Fibroblast of skin of back (primary cell): ENCODE results near the gene EN2. TPM values are rescaled to one million over a fixed set of nuclear protein-coding genes. Genes with fewer than 3 reads are reported as not detected.
A peak's percentile ranks its signal among the peaks of the same experiment; 100 is the strongest.

ENCODE experiments used
- DNase-seq: peaks from one replicate; pipeline ENCODE4 v3.0.0-alpha.2; 2013
- polyA plus RNA-seq, 2 experiments: library from polyadenylated mRNA; unstranded; fragments of 120-200 nt; gene quantifications; one replicate each; pipeline ENCODE4 v1.2.1, GENCODE V29; 2013; ENCODE audit not compliant: insufficient read length in 2 of 2

Gene EN2
- polyA plus RNA-seq (2013, experiment 1 of 2; ENCODE audit: insufficient read length): not detected
- polyA plus RNA-seq (2013, experiment 2 of 2; ENCODE audit: insufficient read length): 0.05 TPM

GRCh38 chr7:155458111-155458877, at the start of gene EN2:
EN2 (plus strand) TSS chr7:155458129; CDS start chr7:155458378, 249 bp downstream.
- DNase-seq: no peak

- no peak for DNase-seq
Observed at GRCh38 chr7:155408651-155409586, 49.0 kb upstream of the EN2 start.

DNA sequence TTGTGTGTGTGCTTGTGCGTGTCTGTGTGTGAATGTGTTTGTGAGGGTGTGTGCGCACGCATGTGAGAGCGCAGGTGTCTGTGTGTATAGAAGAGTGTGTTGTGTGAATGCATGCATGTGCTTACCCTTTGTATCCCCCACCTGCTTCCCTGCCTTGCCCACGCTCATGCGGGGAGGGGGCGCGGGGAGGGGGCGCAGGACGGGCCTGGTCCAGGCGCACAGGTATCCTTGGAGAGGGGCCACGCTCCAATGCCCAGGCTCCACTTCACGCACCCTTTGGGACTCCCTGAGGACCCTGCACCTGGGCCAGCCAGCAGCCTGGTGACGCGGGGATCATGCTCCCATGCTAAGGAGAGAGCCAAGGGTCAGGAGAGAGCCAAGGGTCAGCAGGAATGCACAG, 47.9 kb upstream of the EN2 start:
- DNase-seq: no peak

- no peak for DNase-seq
Observed at GRCh38 chr7:155410431-155410830, 47.5 kb upstream of the EN2 start.

DNA sequence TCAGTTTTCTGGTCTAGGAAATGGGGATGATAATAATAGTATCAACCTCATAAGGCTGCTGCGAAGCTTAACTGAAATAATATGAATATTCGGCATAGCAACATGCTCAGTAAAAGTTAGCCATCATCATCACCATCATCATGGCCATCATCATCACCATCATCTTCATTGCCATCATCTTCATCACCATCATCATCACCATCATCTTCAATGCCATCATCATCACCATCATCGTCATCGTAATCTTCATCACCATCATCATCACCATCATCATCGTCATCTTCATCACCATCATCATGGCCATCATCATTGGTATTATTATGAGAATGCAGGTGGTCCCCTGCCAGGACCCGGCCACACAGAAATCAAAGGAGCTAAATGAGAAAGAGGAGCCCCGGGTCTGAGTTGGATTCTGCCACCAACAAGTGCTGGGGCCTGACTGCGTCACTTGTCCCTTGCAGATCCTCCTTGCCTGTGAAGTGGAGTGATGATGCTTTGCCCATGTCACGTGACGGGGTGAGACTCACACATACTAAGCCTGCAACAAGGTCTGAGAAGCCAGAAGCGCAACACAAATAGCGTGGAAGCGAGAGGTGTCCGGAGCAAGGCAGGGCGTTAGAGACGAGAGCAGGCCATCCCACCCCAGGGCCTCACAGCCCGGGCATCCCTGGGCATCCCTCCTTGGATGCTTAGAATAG, 46.1 kb upstream of the EN2 start:
- DNase-seq: no peak

DNA sequence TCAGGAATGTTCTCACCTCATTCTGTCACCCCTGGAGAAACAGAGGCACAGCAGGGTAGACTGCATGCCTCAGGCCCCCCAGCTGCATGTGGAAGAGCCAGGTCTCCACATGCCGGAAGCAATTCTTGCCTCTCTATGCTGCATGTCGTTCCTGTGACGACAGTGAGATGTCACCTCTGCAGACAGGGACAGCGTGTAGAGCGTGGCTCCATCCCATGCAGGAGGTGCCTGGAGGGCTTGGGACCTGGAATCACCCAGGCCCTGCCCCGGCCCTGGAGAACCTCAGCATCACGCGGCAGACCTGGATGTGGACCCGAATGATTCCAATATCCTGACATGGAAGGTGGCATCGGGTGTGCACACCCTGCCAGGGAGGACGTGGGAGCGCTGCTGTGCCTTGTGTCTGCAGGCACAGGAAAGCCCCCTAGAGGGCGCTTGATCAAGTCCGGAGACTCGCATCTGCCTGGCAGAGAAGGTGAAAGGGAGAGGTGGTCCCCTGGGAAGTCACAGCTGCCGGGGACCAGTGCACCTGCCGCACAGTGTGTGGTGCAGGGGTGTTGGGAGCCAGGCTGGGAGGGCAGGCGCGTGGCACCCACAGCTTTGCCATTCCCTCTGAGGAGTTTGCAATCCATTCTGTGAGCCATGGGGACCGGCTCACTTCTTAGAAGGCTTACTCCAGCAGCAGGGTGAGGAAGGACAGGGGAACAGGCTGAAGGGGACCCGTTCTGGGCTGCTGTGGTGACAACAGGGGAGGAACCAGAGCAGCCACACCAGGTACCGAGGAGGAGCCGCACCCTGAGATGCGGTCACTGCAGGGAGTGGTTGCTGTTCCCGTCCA, 45.3 kb upstream of the EN2 start:
- DNase-seq: peak; percentile 9

GRCh38 chr7:155414547-155415492, 43.1 kb upstream of the EN2 start:
- no peak for DNase-seq

GRCh38 chr7:155416646-155417380, 41.1 kb upstream of the EN2 start:
- no peak for DNase-seq

DNA sequence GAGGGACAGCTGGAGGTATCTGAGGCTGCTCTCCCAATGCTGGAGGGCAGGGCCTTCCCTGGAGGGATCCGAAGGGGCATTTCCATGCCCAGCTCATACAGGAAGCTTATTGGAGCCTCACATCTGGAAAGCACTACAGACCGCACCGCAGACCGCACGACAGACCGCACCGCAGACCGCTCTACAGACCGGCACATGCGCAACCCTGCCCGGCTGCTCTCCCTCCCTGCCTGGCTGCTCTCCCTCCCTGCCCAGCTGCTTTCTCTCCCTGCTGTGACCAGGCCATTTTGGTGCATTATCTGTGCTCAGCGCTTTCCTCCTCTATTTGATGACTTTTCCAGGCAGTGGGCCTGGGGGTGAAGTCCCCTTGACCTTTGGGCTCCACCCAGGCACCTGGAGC, 39.6 kb upstream of the EN2 start:
- no peak for DNase-seq

DNA sequence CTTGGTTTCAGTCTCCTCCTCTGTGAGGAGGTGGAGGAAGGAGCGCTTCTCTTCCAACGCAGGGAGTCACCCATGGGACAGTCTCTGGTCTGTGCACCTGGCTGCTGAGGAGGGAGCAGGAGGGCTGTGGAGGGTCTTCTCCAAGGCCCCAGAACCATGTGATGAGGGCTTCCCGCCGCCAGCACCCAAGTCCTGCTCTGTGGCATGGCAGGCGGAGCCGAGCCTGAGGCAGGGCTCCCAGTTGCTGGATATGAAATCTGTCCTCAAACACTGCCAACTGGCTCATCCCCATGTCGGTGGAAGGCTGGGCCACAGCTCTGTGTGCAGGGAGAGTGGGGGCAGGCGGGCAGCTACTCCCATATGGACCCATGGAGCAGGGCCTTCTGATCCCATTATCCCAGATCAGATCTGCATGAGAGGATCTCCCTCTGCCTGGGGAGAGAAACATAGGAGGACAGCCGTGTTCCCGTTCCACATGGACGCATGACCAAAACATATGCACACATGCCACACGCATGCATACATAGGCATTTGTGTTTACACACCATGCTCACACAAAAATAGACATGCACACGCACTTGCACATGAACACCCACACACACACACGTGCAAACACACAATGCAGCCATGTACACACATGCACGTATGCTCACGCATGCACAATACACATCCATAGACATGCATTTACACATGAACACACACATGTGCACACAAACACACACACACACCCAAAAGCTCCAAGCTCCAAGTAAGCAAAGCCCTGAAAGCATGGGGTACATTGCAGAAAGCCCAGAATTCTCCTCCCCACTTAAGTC, 38.8 kb upstream of the EN2 start:
- no peak for DNase-seq

DNA sequence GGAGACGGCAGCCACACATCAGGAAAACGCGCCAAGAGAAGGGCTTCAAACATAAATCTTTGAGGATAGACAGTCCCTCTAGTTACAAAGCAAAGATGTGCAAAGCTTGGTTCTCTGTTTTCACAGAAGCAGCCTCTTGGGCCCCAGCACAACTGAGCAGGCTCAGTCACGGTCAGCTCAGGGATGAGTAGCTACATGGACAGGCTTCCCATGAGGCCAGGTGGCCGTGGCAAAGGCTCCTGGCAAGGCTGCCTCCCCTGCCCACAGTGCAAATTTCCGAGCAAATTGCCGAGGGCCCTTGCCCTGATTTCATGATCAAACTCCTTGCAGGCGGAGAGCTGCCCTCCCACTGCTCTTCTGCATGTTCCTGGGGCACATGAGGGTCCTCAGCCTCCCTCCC, 37.8 kb upstream of the EN2 start:
- no peak for DNase-seq

GRCh38 chr7:155422151-155422550, 35.8 kb upstream of the EN2 start:
- no peak for DNase-seq

DNA sequence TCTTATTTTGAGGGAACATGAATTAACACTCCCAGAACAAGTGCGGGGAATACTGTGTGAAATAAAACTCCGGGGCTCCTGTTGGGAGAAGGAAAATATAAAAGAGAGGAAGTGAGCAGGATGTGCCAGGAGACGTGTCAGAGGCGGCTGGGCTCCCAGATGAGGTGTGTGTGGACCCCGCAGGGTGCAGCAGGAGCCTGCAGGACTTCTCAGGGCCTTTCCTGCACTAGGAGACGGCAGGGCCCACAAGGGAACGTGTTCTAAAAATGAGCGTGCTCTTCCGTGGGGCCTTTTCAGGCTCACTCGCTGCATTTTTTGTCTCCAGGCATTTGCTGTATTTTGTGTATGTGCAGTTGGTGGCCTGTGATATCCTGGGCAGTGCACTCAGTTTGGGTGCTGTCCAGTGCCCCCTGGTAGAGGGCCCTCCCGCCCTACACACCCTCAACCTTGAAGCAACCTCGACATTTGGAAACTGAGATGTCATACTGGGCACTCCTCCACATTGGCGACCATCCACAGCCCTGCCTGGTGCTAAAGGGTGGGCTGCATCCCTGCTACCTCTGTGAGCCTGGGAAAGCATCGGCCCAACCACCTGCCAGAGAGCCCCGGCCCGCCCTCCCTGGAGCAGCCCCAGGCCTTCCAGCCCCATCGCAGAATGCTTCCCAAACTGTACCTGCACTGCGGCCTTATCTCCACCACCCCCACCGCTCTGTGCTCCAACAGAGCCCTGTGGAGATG, 35.2 kb upstream of the EN2 start:
- DNase-seq: no peak

- DNase-seq: no peak
Observed at GRCh38 chr7:155423337-155424285, 34.3 kb upstream of the EN2 start.

- DNase-seq: no peak
Observed at GRCh38 chr7:155424301-155425010, 33.5 kb upstream of the EN2 start.

DNA sequence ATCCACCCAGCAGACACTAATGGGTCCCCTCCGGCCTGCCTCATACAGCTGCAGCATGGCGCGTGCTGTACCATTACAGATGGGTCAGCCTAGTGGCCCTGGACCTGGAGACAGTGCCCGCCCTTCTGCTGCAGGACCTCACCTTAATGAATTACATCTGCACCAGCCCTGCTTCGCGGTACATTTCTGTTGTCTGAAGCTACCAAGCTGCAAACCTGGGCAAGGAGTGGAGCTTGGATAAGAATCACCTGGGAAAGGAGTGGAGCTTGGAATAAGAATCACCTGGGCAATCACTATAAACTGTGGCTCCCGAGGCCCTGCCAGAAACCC, 33.0 kb upstream of the EN2 start:
- no peak for DNase-seq

DNA sequence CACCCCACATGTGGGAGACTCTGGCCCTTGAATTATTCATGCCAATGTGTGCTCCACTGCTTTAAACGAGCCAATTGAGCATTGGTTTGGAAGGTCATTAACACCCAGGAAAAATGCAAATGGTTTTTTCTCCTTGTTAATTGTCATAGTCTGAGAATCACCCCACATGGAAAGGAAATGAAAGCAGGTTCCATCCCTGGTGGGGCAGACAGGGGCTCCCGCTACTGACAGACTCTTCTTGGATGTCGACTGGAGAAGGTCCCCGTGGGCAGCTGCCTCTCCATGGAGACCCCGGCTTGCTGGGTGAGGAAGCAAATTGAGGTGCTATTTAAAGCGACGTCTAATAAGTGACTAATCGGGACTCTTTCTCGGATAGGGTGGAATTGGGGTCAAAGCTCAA, 32.0 kb upstream of the EN2 start:
- no peak for DNase-seq
